Measurements from ENCODE around the gene ARHGEF1. TPM values are rescaled to one million over a fixed set of nuclear protein-coding genes. Genes with fewer than 3 reads are reported as not detected.

ARHGEF1 gene
- total and polyA plus RNA-seq, 4 experiments from 2014 or later, result 140 to 992 (median 640) TPM

- CTCF ChIA-PET (ENCODE audit: partially characterized antibody), result interaction anchor here (1.1 kb wide), 1 partner anchor 10 kb away, joined by 3 read pairs; no protein-coding TSS in a partner anchor
- no peaks in the 10 kb centered on the region for H3K4me1 ChIP-seq (ENCODE audit: insufficient read depth, low read length)
- no peak overlapping the region for H3K4me3 Mint-ChIP-seq
- peak in 1 of 5 donors; percentile 19 for DNase-seq
- H3K9me3 Mint-ChIP-seq, result no peaks in the 10 kb centered on the region
- POLR2A ChIA-PET (ENCODE audit: partially characterized antibody), result interaction anchor here (1.2 to 3.3 kb wide), 3 partner anchors 10 to 36 kb away, joined by 3 to 16 read pairs (median 4); no protein-coding TSS in a partner anchor
- H3K36me3 ChIP-seq (ENCODE audit: insufficient read depth, low read length), result no peaks in the 10 kb centered on the region
- no peak overlapping the region for H3K27ac ChIP-seq (ENCODE audit: low read depth, low read length)
- peaks cover 0 to 4% of the 10 kb centered on the region in 2 donors for H3K36me3 Mint-ChIP-seq
- H3K4me1 Mint-ChIP-seq, result peaks cover 5 to 10% (median 6%) of the 10 kb centered on the region in 4 donors
- no peak overlapping the region for H3K4me3 ChIP-seq (ENCODE audit: low read length in 2 of 2)
- intact Hi-C loops (cut with micrococcal nuclease), result no loop called here
- H3K27ac Mint-ChIP-seq, result peak overlapping the region in 1 of 7 donors; percentile 77
- no peaks in the 10 kb centered on the region for H3K27me3 ChIP-seq (ENCODE audit: insufficient read depth, low read length)
- H3K27me3 Mint-ChIP-seq, result peaks cover 0 to 2% of the 10 kb centered on the region in 2 donors
- H3K9me3 ChIP-seq (ENCODE audit: control insufficient read depth in 1 of 2, low read length in 2 of 2), result no peaks in the 10 kb centered on the region
These were observed 38.9 kb downstream of the ARHGEF1 start for GRCh38 chr19:41921577-41922576.

GRCh38 chr19:41922585-41922984, 39.6 kb downstream of the ARHGEF1 start:
- Mint-ChIP-seq H3K27ac (peak overlapping the region in 1 of 7 donors; percentile 77), H3K4me1 (peaks cover 5 to 10% (median 6%) of the 10 kb centered on the region in 4 donors), H3K9me3 (no peaks in the 10 kb centered on the region), H3K27me3 (peaks cover 0 to 2% of the 10 kb centered on the region in 2 donors), H3K36me3 (peaks cover 0 to 4% of the 10 kb centered on the region in 2 donors), H3K4me3 (no peak overlapping the region)
- POLR2A ChIA-PET (ENCODE audit: partially characterized antibody), result interaction anchor here (1.2 to 3.3 kb wide), 2 partner anchors 11 to 36 kb away, joined by 3 to 16 read pairs; no protein-coding TSS in a partner anchor
- H3K4me1 ChIP-seq (ENCODE audit: insufficient read depth, low read length), result peaks cover 4% of the 10 kb centered on the region
- no peak overlapping the region for H3K4me3 ChIP-seq (ENCODE audit: low read length in 2 of 2)
- H3K9me3 ChIP-seq (ENCODE audit: control insufficient read depth in 1 of 2, low read length in 2 of 2), result no peaks in the 10 kb centered on the region
- H3K27ac ChIP-seq (ENCODE audit: low read depth, low read length), result no peak overlapping the region
- CTCF ChIA-PET (ENCODE audit: partially characterized antibody), result no interaction called here
- DNase-seq, result peak in 1 of 5 donors; percentile 5
- H3K27me3 ChIP-seq (ENCODE audit: insufficient read depth, low read length), result no peaks in the 10 kb centered on the region
- intact Hi-C loops (cut with micrococcal nuclease), result no loop called here
- no peaks in the 10 kb centered on the region for H3K36me3 ChIP-seq (ENCODE audit: insufficient read depth, low read length)

GRCh38 chr19:41923045-41923788, 40.2 kb downstream of the ARHGEF1 start:
- Mint-ChIP-seq H3K9me3 (no peaks in the 10 kb centered on the region), H3K27me3 (peaks cover 0 to 2% of the 10 kb centered on the region in 2 donors), H3K27ac (peak overlapping the region in 3 of 7 donors; percentile 38 to 84 (median 39)), H3K36me3 (peaks cover 0 to 4% of the 10 kb centered on the region in 2 donors), H3K4me1 (peaks cover 5 to 10% (median 6%) of the 10 kb centered on the region in 4 donors), H3K4me3 (peak overlapping the region in 2 of 8 donors; percentile 7 to 57)
- Histone ChIP-seq H3K27ac (ENCODE audit: low read depth, low read length) (no peak overlapping the region), H3K9me3 (ENCODE audit: control insufficient read depth in 1 of 2, low read length in 2 of 2) (no peaks in the 10 kb centered on the region), H3K4me1 (ENCODE audit: insufficient read depth, low read length) (peaks cover 6% of the 10 kb centered on the region), H3K27me3 (ENCODE audit: insufficient read depth, low read length) (no peaks in the 10 kb centered on the region), H3K36me3 (ENCODE audit: insufficient read depth, low read length) (no peaks in the 10 kb centered on the region), H3K4me3 (ENCODE audit: low read length in 2 of 2) (no peak overlapping the region)
- POLR2A ChIA-PET (ENCODE audit: partially characterized antibody), result interaction anchor here (1.7 to 10.2 kb wide), 3 partner anchors 11 to 37 kb away, joined by 4 to 156 read pairs (median 16); partner anchors contain the start of gene ARHGEF1
- peak in 1 of 5 donors; percentile 10 for DNase-seq
- CTCF ChIA-PET (ENCODE audit: partially characterized antibody), result no interaction called here
- intact Hi-C loops (cut with micrococcal nuclease), result no loop called here

GRCh38 chr19:41924151-41925145, 41.5 kb downstream of the ARHGEF1 start:
- H3K27me3 ChIP-seq (ENCODE audit: insufficient read depth, low read length), result no peaks in the 10 kb centered on the region

GRCh38 chr19:41925208-41926003, 42.4 kb downstream of the ARHGEF1 start:
- Histone ChIP-seq H3K9me3 (ENCODE audit: control insufficient read depth in 1 of 2, low read length in 2 of 2) (no peaks in the 10 kb centered on the region), H3K4me1 (ENCODE audit: insufficient read depth, low read length) (peaks cover 24% of the 10 kb centered on the region), H3K27me3 (ENCODE audit: insufficient read depth, low read length) (no peaks in the 10 kb centered on the region), H3K27ac (ENCODE audit: low read depth, low read length) (no peak overlapping the region), H3K4me3 (ENCODE audit: low read length in 2 of 2) (no peak overlapping the region), H3K36me3 (ENCODE audit: insufficient read depth, low read length) (no peaks in the 10 kb centered on the region)
- ChIA-PET POLR2A (ENCODE audit: partially characterized antibody) (interaction anchor here (0.9 to 10.2 kb wide), 6 partner anchors 14 to 52 kb away, joined by 3 to 156 read pairs (median 6); partner anchors contain the start of gene ARHGEF1), CTCF (ENCODE audit: partially characterized antibody) (no interaction called here)
- intact Hi-C loops (cut with micrococcal nuclease), result no loop called here
- Mint-ChIP-seq H3K27me3 (peaks cover 0 to 2% of the 10 kb centered on the region in 2 donors), H3K36me3 (peaks cover 0 to 4% of the 10 kb centered on the region in 2 donors), H3K9me3 (no peaks in the 10 kb centered on the region), H3K4me1 (peaks cover 19 to 24% (median 22%) of the 10 kb centered on the region in 4 donors), H3K27ac (no peak overlapping the region), H3K4me3 (no peak overlapping the region)
- no peak for DNase-seq

More at GRCh38 chr19:41924151-41925145, 41.5 kb downstream of the ARHGEF1 start:
- H3K4me3 Mint-ChIP-seq, result no peak overlapping the region
- H3K27me3 Mint-ChIP-seq, result peaks cover 0 to 2% of the 10 kb centered on the region in 2 donors
- H3K4me3 ChIP-seq (ENCODE audit: low read length in 2 of 2), result no peak overlapping the region
- no peaks in the 10 kb centered on the region for H3K9me3 ChIP-seq (ENCODE audit: control insufficient read depth in 1 of 2, low read length in 2 of 2)
- no peak for DNase-seq
- H3K27ac Mint-ChIP-seq, result peak overlapping the region in 1 of 7 donors; percentile 6
- no peak overlapping the region for H3K27ac ChIP-seq (ENCODE audit: low read depth, low read length)
- peaks cover 0 to 4% of the 10 kb centered on the region in 2 donors for H3K36me3 Mint-ChIP-seq
- ChIA-PET POLR2A (ENCODE audit: partially characterized antibody) (interaction anchor here (0.9 to 10.2 kb wide), 7 partner anchors 13 to 51 kb away, joined by 3 to 156 read pairs (median 7); partner anchors contain the start of gene ARHGEF1), CTCF (ENCODE audit: partially characterized antibody) (no interaction called here)
- H3K4me1 ChIP-seq (ENCODE audit: insufficient read depth, low read length), result peaks cover 14% of the 10 kb centered on the region
- intact Hi-C loops (cut with micrococcal nuclease), result no loop called here
- no peaks in the 10 kb centered on the region for H3K9me3 Mint-ChIP-seq
- H3K4me1 Mint-ChIP-seq, result peaks cover 13 to 16% (median 14%) of the 10 kb centered on the region in 4 donors
- H3K36me3 ChIP-seq (ENCODE audit: insufficient read depth, low read length), result no peaks in the 10 kb centered on the region
